Left lobe of liver (tissue), 2 donors: ENCODE data around the gene INPP5K. TPM values are rescaled to one million over a fixed set of nuclear protein-coding genes. Genes with fewer than 3 reads are reported as not detected.
"Not testable (repeated sequence)": the region's sequence is repeated elsewhere in the genome, so short reads cannot be mapped to it uniquely, and the experiment has no call there.

ENCODE experiments used
- ATAC-seq: fragments of 200-7000 bp; cut with Tn5 transposase; one replicate; pipeline ENCODE4 v1.9.1; 2020; ENCODE audit warnings: mild to moderate bottlenecking, moderate library complexity
- DNase-seq: peaks from one replicate; pipeline ENCODE4 v3.0.0-alpha.2; 2020; ENCODE audit warnings: low spot score
- total RNA-seq: library from RNA; stranded (reverse); gene quantifications from one replicate; pipeline ENCODE4 v1.2.1, GENCODE V29; 2021
- donor health status: DM: no; HTN: no; CAD: no; lungs with moderate emphysema.
- donor health status: DM: no; HTN: yes; CAD: no.

INPP5K gene
- total RNA-seq, result 11.9 TPM

GRCh38 chr17:1516388-1517161 is at the start of gene INPP5K:
Gene INPP5K (minus strand): TSS chr17:1516612. CDS start chr17:1516499, 113 bp downstream.
- DNase-seq (peak; percentile 99), ATAC-seq (peak; percentile 93)

GRCh38 chr17:1565877-1566276 is 49.5 kb upstream of the INPP5K start:
- ATAC-seq (no peak), DNase-seq (no peak)

GRCh38 chr17:1563786-1564613 is 47.6 kb upstream of the INPP5K start:
- DNase-seq, result no peak
- ATAC-seq, result peak; percentile 1

- DNase-seq, result not testable (repeated sequence)
These were observed 47.0 kb upstream of the INPP5K start for GRCh38 chr17:1563471-1563785.

GRCh38 chr17:1562176-1562643 is 45.8 kb upstream of the INPP5K start:
- ATAC-seq (peak; percentile 37), DNase-seq (no peak)

More at GRCh38 chr17:1563471-1563785, 47.0 kb upstream of the INPP5K start:
- not testable (repeated sequence) for ATAC-seq

- DNase-seq (no peak), ATAC-seq (peak; percentile 48)
These were observed 45.2 kb upstream of the INPP5K start for GRCh38 chr17:1561420-1562175.

- DNase-seq, result no peak
- no peak for ATAC-seq
These were observed 44.5 kb upstream of the INPP5K start for GRCh38 chr17:1560858-1561355.

- ATAC-seq (no peak), DNase-seq (no peak)
These were observed 43.9 kb upstream of the INPP5K start for GRCh38 chr17:1560101-1560857.

- ATAC-seq (no peak), DNase-seq (no peak)
These were observed 42.9 kb upstream of the INPP5K start for GRCh38 chr17:1559047-1560043.

GRCh38 chr17:1558401-1558800 is 42.0 kb upstream of the INPP5K start:
- ATAC-seq, result no peak
- no peak for DNase-seq

GRCh38 chr17:1557355-1558095 is 41.1 kb upstream of the INPP5K start:
- ATAC-seq (no peak), DNase-seq (no peak)

GRCh38 chr17:1555651-1556471 is 39.4 kb upstream of the INPP5K start:
- DNase-seq (no peak), ATAC-seq (no peak)

GRCh38 chr17:1554751-1555540 is 38.5 kb upstream of the INPP5K start:
- DNase-seq, result no peak
- peak; percentile 47 for ATAC-seq

GRCh38 chr17:1553354-1554266 is 37.2 kb upstream of the INPP5K start:
- peak; percentile 85 for ATAC-seq
- DNase-seq, result peak; percentile 75

GRCh38 chr17:1552932-1553331 is 36.5 kb upstream of the INPP5K start:
- ATAC-seq (no peak), DNase-seq (no peak)

GRCh38 chr17:1551741-1552140 is 35.3 kb upstream of the INPP5K start:
- no peak for DNase-seq

More at GRCh38 chr17:1551741-1552140, 35.3 kb upstream of the INPP5K start:
- ATAC-seq, result no peak
